ENCODE data around the gene TSPAN8. TPM values are rescaled to one million over a fixed set of nuclear protein-coding genes. Genes with fewer than 3 reads are reported as not detected.

TSPAN8 gene
- total and polyA plus RNA-seq, 9 of the 15 experiments (the other 6 are each of a cell fraction or from before 2014, with no cell fraction given): 0.11 to 0.55 (median 0.25) TPM; not detected in 2

- H3K4me3 ChIP-seq: no peak overlapping the region
Observed at GRCh38 chr12:71124835-71125460, 32.9 kb downstream of the TSPAN8 start.

More at GRCh38 chr12:71124835-71125460, 32.9 kb downstream of the TSPAN8 start:
- H3K27me3 ChIP-seq (ENCODE audit: control insufficient read depth in 2 of 2, insufficient read depth in 2 of 2, low read length in 2 of 2): no peaks in the 10 kb centered on the region
- no peak overlapping the region for H3K27ac ChIP-seq (ENCODE audit: extremely low read depth, low read depth, low read length)
- 25% methylated on average over 5 of the region's 5 CpGs for WGBS (ENCODE audit: insufficient coverage, low coverage, missing lambda C conversion rate)
- intact Hi-C loops (cut with micrococcal nuclease) (no loop called here), in situ Hi-C loops (cut with MboI) (no loop called here)
- BruUV-seq (replicated peaks): no TSS peak
- H4K20me1 ChIP-seq (replicated peaks; ENCODE audit: control insufficient read depth, insufficient read depth, low read length): no peaks in the 10 kb centered on the region
- no peaks in the 10 kb centered on the region for H3K9me1 ChIP-seq (ENCODE audit: control insufficient read depth, insufficient read depth, low read length)
- FAIRE-seq: no peak
- H3K9me3 ChIP-seq (replicated peaks; ENCODE audit: control insufficient read depth, insufficient read depth, low read depth, low read length): no peaks in the 10 kb centered on the region
- peak; percentile 58; the same call in 2 of the 3 replicates for ATAC-seq
- DNase-seq (ENCODE audit: extremely low read depth in 1 of 4, low spot score in 3 of 4): no peak
- no peak overlapping the region for H3K4me2 ChIP-seq (ENCODE audit: insufficient read depth, low read length)
- no peaks in the 10 kb centered on the region for H3K79me2 ChIP-seq (ENCODE audit: control insufficient read depth, insufficient read depth, low read length)
- peaks cover 0 to 4% of the 10 kb centered on the region in 2 experiments; a peak in 1 of 5 replicates for H3K4me1 ChIP-seq (replicated peaks in 1 of 2; ENCODE audit: control insufficient read depth in 2 of 2, insufficient read depth in 2 of 2, low read length in 2 of 2)
- H3K36me3 ChIP-seq (ENCODE audit: control insufficient read depth, insufficient read depth, low read length): no peaks in the 10 kb centered on the region
- peak; percentile 24 to 50 for TF ChIP-seq RAD21 (CRISPR knock-in tag; conservative IDR thresholded peaks at IDR 0.05 in 1 of 2, IDR thresholded peaks at IDR 0.05 in 1 of 2)
- peak in 1 of 3 experiments; percentile 21; a peak in 1 of 6 replicates for TF ChIP-seq CTCF (IDR thresholded peaks at IDR 0.05 in 2 of 3, conservative IDR thresholded peaks at IDR 0.05 in 1 of 3; ENCODE audit: insufficient read depth in 2 of 3, low read depth in 1 of 3, low read length in 3 of 3)
- no peak for TF ChIP-seq ZBTB43 (CRISPR knock-in tag; IDR thresholded peaks at IDR 0.05)
- ChIA-PET CTCF (ENCODE audit: low intra/inter-chr PET ratio) (no interaction called here), POLR2A (interaction anchor here (1.1 kb wide), 1 partner anchor 33 kb away, joined by 3 read pairs; the partner anchor contains the start of gene TSPAN8)
- no peak overlapping the region for H3K9ac ChIP-seq (ENCODE audit: insufficient read depth in 1 of 2, low read depth in 2 of 2, low read length in 2 of 2)
- H2AFZ ChIP-seq (ENCODE audit: low read depth, low read length): peak overlapping the region; percentile 43
